ENCODE measurements around the gene PTPN11. TPM values are rescaled to one million over a fixed set of nuclear protein-coding genes. Genes with fewer than 3 reads are reported as not detected.

PTPN11 gene
- total RNA-seq, 1 experiment from 2014 or later: 153 TPM

- ChIA-PET POLR2A (no interaction called here), CTCF (no interaction called here)
- H3K36me3 ChIP-seq (ENCODE audit: control insufficient read depth, insufficient read depth, low read length): no peaks in the 10 kb centered on the region
- no peaks in the 10 kb centered on the region for H3K4me1 Mint-ChIP-seq (ENCODE audit: low read depth, unreplicated experiment)
- H3K4me3 Mint-ChIP-seq (ENCODE audit: unreplicated experiment): no peak overlapping the region
- no peaks in the 10 kb centered on the region for H3K27me3 ChIP-seq (replicated peaks; ENCODE audit: control insufficient read depth, insufficient read depth, low read length)
- H3K9me3 Mint-ChIP-seq (ENCODE audit: unreplicated experiment): no peaks in the 10 kb centered on the region
- no peak for TF ChIP-seq CTCF (IDR thresholded peaks at IDR 0.05; ENCODE audit: insufficient read depth in 1 of 2, low read depth in 1 of 2, low read length in 1 of 2, severe bottlenecking in 1 of 2, unreplicated experiment in 1 of 2)
- DNase-seq: no peak
- intact Hi-C loops (cut with micrococcal nuclease; ENCODE audit: unreplicated experiment): no loop called here
- peaks cover 6% of the 10 kb centered on the region for H3K27me3 Mint-ChIP-seq (ENCODE audit: insufficient read depth, unreplicated experiment)
- no TSS peak for BruUV-seq (replicated peaks)
- H3K27ac Mint-ChIP-seq (ENCODE audit: unreplicated experiment): no peak overlapping the region
- no peak overlapping the region for H3K4me3 ChIP-seq (ENCODE audit: low read depth, low read length)
- no peaks in the 10 kb centered on the region for H3K36me3 Mint-ChIP-seq (ENCODE audit: insufficient read depth, unreplicated experiment)
- H3K4me1 ChIP-seq: no peaks in the 10 kb centered on the region
- H3K9me3 ChIP-seq: no peaks in the 10 kb centered on the region
These were observed 127.6 kb downstream of the PTPN11 start for GRCh38 chr12:112546339-112546738.

- POLR2A ChIA-PET: no interaction called here
- H3K9me3 Mint-ChIP-seq (ENCODE audit: unreplicated experiment): no peaks in the 10 kb centered on the region
- H3K27ac Mint-ChIP-seq (ENCODE audit: unreplicated experiment): no peak overlapping the region
These were observed 128.2 kb downstream of the PTPN11 start for GRCh38 chr12:112546996-112547395.

GRCh38 chr12:112549031-112549430 is 130.3 kb downstream of the PTPN11 start:
- ChIA-PET POLR2A (no interaction called here), CTCF (no interaction called here)
- no peaks in the 10 kb centered on the region for H3K36me3 ChIP-seq (ENCODE audit: control insufficient read depth, insufficient read depth, low read length)
- intact Hi-C loops (cut with micrococcal nuclease; ENCODE audit: unreplicated experiment): no loop called here
- no TSS peak for BruUV-seq (replicated peaks)
- no peaks in the 10 kb centered on the region for H3K4me1 ChIP-seq
- H3K4me3 ChIP-seq (ENCODE audit: low read depth, low read length): no peak overlapping the region
- Mint-ChIP-seq H3K27me3 (ENCODE audit: insufficient read depth, unreplicated experiment) (peaks cover 13% of the 10 kb centered on the region), H3K4me1 (ENCODE audit: low read depth, unreplicated experiment) (no peaks in the 10 kb centered on the region), H3K4me3 (ENCODE audit: unreplicated experiment) (no peak overlapping the region), H3K27ac (ENCODE audit: unreplicated experiment) (no peak overlapping the region), H3K36me3 (ENCODE audit: insufficient read depth, unreplicated experiment) (no peaks in the 10 kb centered on the region), H3K9me3 (ENCODE audit: unreplicated experiment) (peaks cover 14% of the 10 kb centered on the region)
- DNase-seq: no peak
- H3K9me3 ChIP-seq: no peaks in the 10 kb centered on the region
- no peaks in the 10 kb centered on the region for H3K27me3 ChIP-seq (replicated peaks; ENCODE audit: control insufficient read depth, insufficient read depth, low read length)
- no peak for TF ChIP-seq CTCF (IDR thresholded peaks at IDR 0.05; ENCODE audit: insufficient read depth in 1 of 2, low read depth in 1 of 2, low read length in 1 of 2, severe bottlenecking in 1 of 2, unreplicated experiment in 1 of 2)

More at GRCh38 chr12:112546996-112547395, 128.2 kb downstream of the PTPN11 start:
- Mint-ChIP-seq H3K4me3 (ENCODE audit: unreplicated experiment) (no peak overlapping the region), H3K4me1 (ENCODE audit: low read depth, unreplicated experiment) (no peaks in the 10 kb centered on the region), H3K27me3 (ENCODE audit: insufficient read depth, unreplicated experiment) (peaks cover 6% of the 10 kb centered on the region), H3K36me3 (ENCODE audit: insufficient read depth, unreplicated experiment) (no peaks in the 10 kb centered on the region)
- TF ChIP-seq CTCF (IDR thresholded peaks at IDR 0.05; ENCODE audit: insufficient read depth in 1 of 2, low read depth in 1 of 2, low read length in 1 of 2, severe bottlenecking in 1 of 2, unreplicated experiment in 1 of 2): no peak
- H3K27me3 ChIP-seq (replicated peaks; ENCODE audit: control insufficient read depth, insufficient read depth, low read length): no peaks in the 10 kb centered on the region
- H3K36me3 ChIP-seq (ENCODE audit: control insufficient read depth, insufficient read depth, low read length): no peaks in the 10 kb centered on the region
- CTCF ChIA-PET: no interaction called here
- no TSS peak for BruUV-seq (replicated peaks)
- intact Hi-C loops (cut with micrococcal nuclease; ENCODE audit: unreplicated experiment): no loop called here
- no peaks in the 10 kb centered on the region for H3K9me3 ChIP-seq
- DNase-seq: no peak
- no peaks in the 10 kb centered on the region for H3K4me1 ChIP-seq
- H3K4me3 ChIP-seq (ENCODE audit: low read depth, low read length): no peak overlapping the region
